Measurements from ENCODE around the gene CERS3. TPM values are rescaled to one million over a fixed set of nuclear protein-coding genes. Genes with fewer than 3 reads are reported as not detected.

Gene CERS3
- total RNA-seq, 1 experiment from 2014 or later, result not detected

GRCh38 chr15:100373942-100374341, 154.8 kb downstream of the CERS3 start:
- Histone ChIP-seq H3K36me3 (ENCODE audit: control insufficient read depth, insufficient read depth, low read length) (no peaks in the 10 kb centered on the region), H3K4me3 (ENCODE audit: low read depth in 2 of 2, low read length in 2 of 2) (no peak overlapping the region), H3K27ac (ENCODE audit: low read length) (no peak overlapping the region), H3K4me1 (ENCODE audit: control insufficient read depth, insufficient read depth, low read length) (no peaks in the 10 kb centered on the region), H3K27me3 (ENCODE audit: control insufficient read depth, insufficient read depth, low read length) (no peaks in the 10 kb centered on the region), H3K9me3 (ENCODE audit: control insufficient read depth, insufficient read depth, low read depth, low read length) (no peaks in the 10 kb centered on the region)
- ATAC-seq, result no peak
- intact Hi-C loops (cut with micrococcal nuclease; ENCODE audit: unreplicated experiment), result no loop called here
- TF ChIP-seq TCF7L2 (IDR thresholded peaks at IDR 0.05; ENCODE audit: low read depth, low read length) (no peak), SIN3A (IDR thresholded peaks at IDR 0.05; ENCODE audit: borderline replicate concordance, insufficient read depth, low read depth, low read length) (no peak), REST (IDR thresholded peaks at IDR 0.05; ENCODE audit: insufficient read depth in 1 of 2, low read depth in 2 of 2, low read length in 1 of 2) (no peak), POLR2AphosphoS5 (IDR thresholded peaks at IDR 0.05; ENCODE audit: low read depth, low read length) (no peak), CTCF (IDR thresholded peaks at IDR 0.05) (no peak)
- no peak for DNase-seq (ENCODE audit: low read depth, low spot score)
- POLR2A ChIA-PET, result no interaction called here
- CTCF ChIA-PET, result no interaction called here
- in situ Hi-C loops (cut with HindIII; ENCODE audit: low pct_unique_long_range_greater_than_20kb, low sequenced_read_pairs), result no loop called here
- no TSS peak for BruUV-seq (replicated peaks)

GRCh38 chr15:100373120-100373896, 155.4 kb downstream of the CERS3 start:
- no peaks in the 10 kb centered on the region for H3K4me1 ChIP-seq (ENCODE audit: control insufficient read depth, insufficient read depth, low read length)
- ChIA-PET CTCF (interaction anchor here (0.7 kb wide), 1 partner anchor 22 kb away, joined by 3 read pairs; no protein-coding TSS in a partner anchor), POLR2A (no interaction called here)
- ATAC-seq (no peak), DNase-seq (ENCODE audit: low read depth, low spot score) (no peak)
- in situ Hi-C loops (cut with HindIII; ENCODE audit: low pct_unique_long_range_greater_than_20kb, low sequenced_read_pairs) (no loop called here), intact Hi-C loops (cut with micrococcal nuclease; ENCODE audit: unreplicated experiment) (no loop called here)
- no peak for TF ChIP-seq CTCF (IDR thresholded peaks at IDR 0.05)
- no peak for TF ChIP-seq SIN3A (IDR thresholded peaks at IDR 0.05; ENCODE audit: borderline replicate concordance, insufficient read depth, low read depth, low read length)
- no peak for TF ChIP-seq REST (IDR thresholded peaks at IDR 0.05; ENCODE audit: insufficient read depth in 1 of 2, low read depth in 2 of 2, low read length in 1 of 2)
- no peak for TF ChIP-seq TCF7L2 (IDR thresholded peaks at IDR 0.05; ENCODE audit: low read depth, low read length)
- TF ChIP-seq POLR2AphosphoS5 (IDR thresholded peaks at IDR 0.05; ENCODE audit: low read depth, low read length), result no peak
- no peak overlapping the region for H3K27ac ChIP-seq (ENCODE audit: low read length)
- no TSS peak for BruUV-seq (replicated peaks)
- no peak overlapping the region for H3K4me3 ChIP-seq (ENCODE audit: low read depth in 2 of 2, low read length in 2 of 2)
- H3K27me3 ChIP-seq (ENCODE audit: control insufficient read depth, insufficient read depth, low read length), result no peaks in the 10 kb centered on the region
- H3K9me3 ChIP-seq (ENCODE audit: control insufficient read depth, insufficient read depth, low read depth, low read length), result no peaks in the 10 kb centered on the region
- H3K36me3 ChIP-seq (ENCODE audit: control insufficient read depth, insufficient read depth, low read length), result no peaks in the 10 kb centered on the region

Data from Panc1 (cell line).